Omental fat pad (tissue), 4 donors: ENCODE results near the gene CSK. TPM values are rescaled to one million over a fixed set of nuclear protein-coding genes. Genes with fewer than 3 reads are reported as not detected.

Source experiments
- ATAC-seq: fragments of 150-250 bp; one replicate; pipeline ENCODE4 v1.9.1; 2016; ENCODE audit warnings: mild to moderate bottlenecking, moderate library complexity; ENCODE audit not compliant: low FRiP score
- DNase-seq: peaks from one replicate; pipeline ENCODE4 v3.0.0-alpha.2; 2019; ENCODE audit warnings: low spot score
- CTCF ChIP-seq, 3 donors: fragments of 450-650 bp; IDR thresholded peaks; one replicate each; pipeline ENCODE4 v1.5.1; 2016 to 2017; ENCODE audit warnings: antibody characterized with exemption in 3 of 3, mild to moderate bottlenecking in 3 of 3, moderate library complexity in 2 of 3
- total RNA-seq, 4 donors: library from RNA; depleted of rRNA; stranded (reverse); fragments of >200 nt; gene quantifications; one replicate each; pipeline ENCODE4 v1.1.0, GENCODE V29; 2016

CSK gene
- total RNA-seq, 4 donors from 2014 or later, result 11.6 to 43.2 (median 28.2) TPM

- no peak for TF ChIP-seq CTCF (IDR thresholded peaks at IDR 0.05)
- ATAC-seq, result no peak
- DNase-seq, result no peak
These were observed 19.1 kb upstream of the CSK start for GRCh38 chr15:74762791-74763150.

- no peak for DNase-seq
- no peak for ATAC-seq
- TF ChIP-seq CTCF (IDR thresholded peaks at IDR 0.05), result no peak
These were observed 18.5 kb upstream of the CSK start for GRCh38 chr15:74763416-74763815.

- DNase-seq (no peak), ATAC-seq (no peak)
- TF ChIP-seq CTCF (IDR thresholded peaks at IDR 0.05), result no peak
These were observed 14.4 kb upstream of the CSK start for GRCh38 chr15:74767167-74768098.

GRCh38 chr15:74768099-74768770 lies 13.6 kb upstream of the CSK start:
- no peak for DNase-seq
- ATAC-seq, result no peak
- no peak for TF ChIP-seq CTCF (IDR thresholded peaks at IDR 0.05)

GRCh38 chr15:74768771-74769342 lies 13.0 kb upstream of the CSK start:
- TF ChIP-seq CTCF (IDR thresholded peaks at IDR 0.05), result peak in 2 of 3 donors; percentile 16 to 88
- ATAC-seq, result no peak
- no peak for DNase-seq

- TF ChIP-seq CTCF (IDR thresholded peaks at IDR 0.05), result no peak
- DNase-seq (no peak), ATAC-seq (no peak)
These were observed 12.3 kb upstream of the CSK start for GRCh38 chr15:74769463-74770025.
